Testis (tissue), 2 donors: Measurements from ENCODE around the gene JPH2.

Experiments used
- POLR2A ChIP-seq: fragments of 450-650 bp; IDR thresholded peaks from one replicate; pipeline ENCODE4 v1.6.1; 2017; ENCODE audit warnings: antibody characterized with exemption, mild to moderate bottlenecking, moderate library complexity
- TF ChIP-seq, protein P1 (sequence below), 3 experiments: fragments of 450-650 bp in 2 of 3; fragments of 200-600 bp in 1 of 3; sonication (generic) in 1 of 3; IDR thresholded peaks; one replicate each; pipeline ENCODE4 v1.5.1; 2016 to 2019; ENCODE audit warnings: antibody characterized with exemption in 3 of 3, mild to moderate bottlenecking in 2 of 3, moderate library complexity in 1 of 3

DNA sequence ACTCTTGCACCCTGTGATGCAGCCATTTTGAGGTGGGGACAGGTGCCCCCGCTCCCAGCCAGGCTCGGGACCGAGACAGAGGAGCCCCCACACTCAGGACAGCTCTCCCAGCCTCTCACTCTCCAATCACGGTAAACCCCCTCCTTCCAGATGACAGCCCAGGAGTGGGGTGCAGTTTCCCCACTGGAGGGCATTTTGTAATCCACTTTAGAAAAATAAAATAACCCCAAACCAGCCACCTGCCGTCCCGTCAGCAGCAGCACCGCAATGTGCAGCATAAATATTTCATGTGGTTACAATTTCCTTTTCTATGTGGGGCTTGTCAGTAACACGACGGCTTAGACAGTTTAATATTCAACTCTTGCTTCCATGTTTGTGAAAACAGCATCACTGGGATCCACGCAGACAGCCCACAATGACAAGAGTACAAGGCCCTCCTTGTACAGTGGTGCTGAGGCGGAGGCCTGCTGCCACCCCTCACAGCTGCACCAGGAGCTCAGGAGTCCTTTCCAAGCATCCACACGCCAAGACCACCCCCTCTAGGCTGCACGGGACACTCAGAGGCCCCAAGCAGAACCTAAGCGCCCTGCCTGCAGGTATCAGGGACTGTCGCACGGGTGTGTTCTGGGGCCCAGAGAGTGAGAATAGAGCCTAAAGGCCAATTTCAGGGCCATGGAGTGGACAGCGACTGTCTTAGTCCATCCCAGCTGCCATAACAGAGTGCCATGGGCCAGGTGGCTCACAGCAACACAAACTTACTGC, 116.7 kb downstream of the JPH2 start:
- TF ChIP-seq, protein P1, sequence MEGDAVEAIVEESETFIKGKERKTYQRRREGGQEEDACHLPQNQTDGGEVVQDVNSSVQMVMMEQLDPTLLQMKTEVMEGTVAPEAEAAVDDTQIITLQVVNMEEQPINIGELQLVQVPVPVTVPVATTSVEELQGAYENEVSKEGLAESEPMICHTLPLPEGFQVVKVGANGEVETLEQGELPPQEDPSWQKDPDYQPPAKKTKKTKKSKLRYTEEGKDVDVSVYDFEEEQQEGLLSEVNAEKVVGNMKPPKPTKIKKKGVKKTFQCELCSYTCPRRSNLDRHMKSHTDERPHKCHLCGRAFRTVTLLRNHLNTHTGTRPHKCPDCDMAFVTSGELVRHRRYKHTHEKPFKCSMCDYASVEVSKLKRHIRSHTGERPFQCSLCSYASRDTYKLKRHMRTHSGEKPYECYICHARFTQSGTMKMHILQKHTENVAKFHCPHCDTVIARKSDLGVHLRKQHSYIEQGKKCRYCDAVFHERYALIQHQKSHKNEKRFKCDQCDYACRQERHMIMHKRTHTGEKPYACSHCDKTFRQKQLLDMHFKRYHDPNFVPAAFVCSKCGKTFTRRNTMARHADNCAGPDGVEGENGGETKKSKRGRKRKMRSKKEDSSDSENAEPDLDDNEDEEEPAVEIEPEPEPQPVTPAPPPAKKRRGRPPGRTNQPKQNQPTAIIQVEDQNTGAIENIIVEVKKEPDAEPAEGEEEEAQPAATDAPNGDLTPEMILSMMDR (IDR thresholded peaks at IDR 0.05): no peak
- TF ChIP-seq POLR2A: no peak
